Cardiac muscle cell (in vitro differentiated cells and primary cell): Measurements from ENCODE around the gene WFS1. TPM values are rescaled to one million over a fixed set of nuclear protein-coding genes. Genes with fewer than 3 reads are reported as not detected.

ENCODE experiments used
- DNase-seq, 2 donors: peaks; one replicate each; pipeline versions ENCODE4 v3.0.0 to v3.0.0-alpha.2; 2010 to 2017; ENCODE audit warnings: low read depth in 1 of 2, low spot score in 1 of 2
- H3K27ac ChIP-seq: fragments of 200-600 bp; sonication (generic); 2 replicates; pipeline ENCODE4 v1.5.1; 2016
- H3K27me3 ChIP-seq: fragments of 200-600 bp; sonication (generic); 2 replicates; pipeline ENCODE4 v1.6.0; 2016; ENCODE audit warnings: control low read depth
- H3K36me3 ChIP-seq: fragments of 200-600 bp; sonication (generic); 2 replicates; pipeline ENCODE4 v1.5.1; 2016; ENCODE audit warnings: control low read depth
- H3K4me1 ChIP-seq: fragments of 200-600 bp; sonication (generic); 2 replicates; pipeline ENCODE4 v1.8.1; 2017; ENCODE audit warnings: low read depth, mild to moderate bottlenecking, mixed run types
- H3K4me3 ChIP-seq: fragments of 200-600 bp; sonication (generic); 2 replicates; pipeline ENCODE4 v1.5.1; 2016; ENCODE audit warnings: mild to moderate bottlenecking
- H3K9me3 ChIP-seq: fragments of 200-600 bp; sonication (generic); 2 replicates; pipeline ENCODE4 v1.5.1; 2017; ENCODE audit warnings: low read depth, mild to moderate bottlenecking, control low read depth
- polyA plus RNA-seq: library from polyadenylated mRNA; unstranded; fragments of >200 nt; fragmentation: Nextera tagmentation; extraction: Ambion mirVana; gene quantifications from 2 replicates; pipeline ENCODE4 v1.2.1, GENCODE V29; 2016
- total RNA-seq: library from RNA; depleted of rRNA; stranded (reverse); fragments of >200 nt; gene quantifications from 2 replicates; pipeline ENCODE4 v1.2.3, GENCODE V29; 2016
- TF ChIP-seq, protein P1 (sequence below): IDR thresholded peaks from 2 replicates; pipeline ENCODE4 v1.5.1; 2012; ENCODE audit warnings: low read depth, mild to moderate bottlenecking, low read length

The WFS1 gene
- total and polyA plus RNA-seq, 2 experiments from 2014 or later = 29.0 to 30.4 TPM

DNA sequence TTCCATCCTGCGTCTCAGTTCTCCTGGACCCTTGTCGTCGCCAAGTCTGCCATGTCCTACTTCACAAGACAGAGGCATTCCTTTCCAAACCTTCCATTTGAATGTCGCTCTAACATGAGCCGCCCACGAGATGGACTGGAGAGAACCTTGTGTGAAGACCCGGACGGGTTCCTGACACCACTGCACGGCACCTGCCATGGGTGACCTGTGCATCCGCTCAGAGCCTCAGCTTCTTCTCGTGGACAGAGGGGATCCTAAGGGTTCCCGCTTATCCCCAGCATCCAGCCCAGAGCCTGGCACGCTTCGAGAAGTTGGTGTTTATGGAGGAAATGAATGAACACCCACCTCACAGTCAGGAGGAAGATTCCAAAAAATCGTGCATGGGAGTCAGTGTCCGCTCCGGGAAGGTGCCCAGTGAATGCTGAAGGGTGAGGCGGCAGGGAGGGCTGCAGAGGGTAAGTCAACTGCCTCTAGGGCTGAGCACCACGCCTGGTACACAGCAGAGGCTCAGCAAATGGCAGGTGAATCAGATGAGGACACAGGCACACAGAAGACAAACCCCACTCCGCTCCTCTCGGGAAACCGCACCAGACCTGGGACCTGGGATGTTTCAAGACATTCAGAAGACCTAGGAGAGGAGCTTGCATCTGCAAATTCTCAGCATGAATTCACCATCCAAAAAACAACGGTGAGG, 52.6 kb downstream of the WFS1 start:
- no peaks in the 10 kb centered on the region for H3K9me3 ChIP-seq
- no peak overlapping the region for H3K27ac ChIP-seq
- TF ChIP-seq, protein P1, sequence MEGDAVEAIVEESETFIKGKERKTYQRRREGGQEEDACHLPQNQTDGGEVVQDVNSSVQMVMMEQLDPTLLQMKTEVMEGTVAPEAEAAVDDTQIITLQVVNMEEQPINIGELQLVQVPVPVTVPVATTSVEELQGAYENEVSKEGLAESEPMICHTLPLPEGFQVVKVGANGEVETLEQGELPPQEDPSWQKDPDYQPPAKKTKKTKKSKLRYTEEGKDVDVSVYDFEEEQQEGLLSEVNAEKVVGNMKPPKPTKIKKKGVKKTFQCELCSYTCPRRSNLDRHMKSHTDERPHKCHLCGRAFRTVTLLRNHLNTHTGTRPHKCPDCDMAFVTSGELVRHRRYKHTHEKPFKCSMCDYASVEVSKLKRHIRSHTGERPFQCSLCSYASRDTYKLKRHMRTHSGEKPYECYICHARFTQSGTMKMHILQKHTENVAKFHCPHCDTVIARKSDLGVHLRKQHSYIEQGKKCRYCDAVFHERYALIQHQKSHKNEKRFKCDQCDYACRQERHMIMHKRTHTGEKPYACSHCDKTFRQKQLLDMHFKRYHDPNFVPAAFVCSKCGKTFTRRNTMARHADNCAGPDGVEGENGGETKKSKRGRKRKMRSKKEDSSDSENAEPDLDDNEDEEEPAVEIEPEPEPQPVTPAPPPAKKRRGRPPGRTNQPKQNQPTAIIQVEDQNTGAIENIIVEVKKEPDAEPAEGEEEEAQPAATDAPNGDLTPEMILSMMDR = no peak

DNA sequence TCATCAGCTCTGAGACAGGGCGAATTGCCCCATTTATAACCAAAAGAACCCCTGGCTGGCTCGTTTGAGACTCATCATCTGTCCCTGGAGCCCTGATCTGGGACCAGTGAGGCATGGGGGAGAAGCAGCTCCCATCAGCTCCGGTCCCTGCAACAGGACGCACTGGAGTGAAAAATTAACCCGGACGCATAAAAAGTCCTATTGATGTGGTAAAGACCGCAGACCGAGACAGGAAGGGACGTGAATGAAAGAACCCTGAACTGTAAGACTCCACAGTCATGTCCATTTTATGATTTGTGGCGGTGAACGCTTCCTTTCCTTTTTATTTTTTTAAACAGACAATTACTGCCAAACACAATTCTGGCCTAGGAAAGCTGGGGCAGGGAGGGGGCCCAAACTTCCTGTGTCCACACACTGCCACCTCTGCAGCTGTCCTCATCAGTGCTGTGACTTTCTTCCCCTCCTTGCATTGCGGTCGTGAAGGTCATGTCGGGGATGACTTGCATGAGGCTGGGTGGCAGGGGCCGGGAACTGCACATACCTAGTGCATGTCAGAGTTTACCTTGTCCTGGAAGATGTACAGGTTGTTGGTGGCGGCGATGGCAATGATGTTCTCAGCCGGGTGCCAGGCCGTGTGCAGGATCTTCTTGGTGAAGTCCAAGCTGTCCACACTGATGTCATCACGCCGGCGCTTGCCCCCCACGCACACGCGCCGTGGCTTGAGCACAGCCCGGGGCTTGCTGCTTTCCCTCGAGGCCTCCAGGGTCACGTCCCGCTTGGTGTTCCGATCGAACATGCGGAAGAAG, 53.3 kb downstream of the WFS1 start:
- TF ChIP-seq, protein P1 = no peak
- no peak for DNase-seq
- Histone ChIP-seq H3K4me3 (no peak overlapping the region), H3K4me1 (no peaks in the 10 kb centered on the region), H3K36me3 (no peaks in the 10 kb centered on the region), H3K27ac (no peak overlapping the region), H3K27me3 (no peaks in the 10 kb centered on the region), H3K9me3 (no peaks in the 10 kb centered on the region)

More for the DNA sequence above, 52.6 kb downstream of the WFS1 start:
- H3K4me1 ChIP-seq = no peaks in the 10 kb centered on the region
- no peaks in the 10 kb centered on the region for H3K36me3 ChIP-seq
- H3K27me3 ChIP-seq = no peaks in the 10 kb centered on the region
- no peak overlapping the region for H3K4me3 ChIP-seq
- DNase-seq = no peak

DNA sequence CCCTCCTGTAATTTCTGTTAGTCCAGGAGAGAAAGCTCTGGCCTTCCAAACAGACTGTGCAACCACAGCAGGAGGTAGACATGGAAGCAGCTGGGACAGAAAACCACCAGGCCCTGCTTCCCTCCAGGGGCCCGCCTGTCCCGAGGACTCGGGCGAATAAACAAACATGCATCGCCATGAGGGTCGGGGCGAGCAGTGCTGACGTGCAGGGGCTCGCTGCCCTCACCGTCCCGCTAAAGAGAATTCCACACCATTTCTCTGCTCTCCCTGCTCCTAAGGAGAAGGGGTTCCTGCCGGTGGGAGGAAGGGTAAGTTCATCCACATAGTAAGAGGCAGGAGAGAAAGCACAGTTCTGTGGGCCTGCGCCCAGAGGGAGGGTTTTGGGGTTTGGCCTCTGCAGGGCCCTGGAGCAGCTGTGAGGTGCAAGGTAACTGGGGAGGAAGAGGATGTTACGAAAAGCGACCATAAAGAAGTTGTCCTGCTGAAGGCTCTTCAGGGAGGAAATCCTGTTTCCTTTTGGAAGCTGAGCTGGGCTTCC, 54.9 kb downstream of the WFS1 start:
- no peak for DNase-seq
- no peak overlapping the region for H3K4me3 ChIP-seq
- H3K36me3 ChIP-seq = no peaks in the 10 kb centered on the region
- peaks cover 2% of the 10 kb centered on the region for H3K27me3 ChIP-seq
- no peaks in the 10 kb centered on the region for H3K4me1 ChIP-seq
- H3K27ac ChIP-seq = no peak overlapping the region
- TF ChIP-seq, protein P1 = no peak
- H3K9me3 ChIP-seq = no peaks in the 10 kb centered on the region

DNA sequence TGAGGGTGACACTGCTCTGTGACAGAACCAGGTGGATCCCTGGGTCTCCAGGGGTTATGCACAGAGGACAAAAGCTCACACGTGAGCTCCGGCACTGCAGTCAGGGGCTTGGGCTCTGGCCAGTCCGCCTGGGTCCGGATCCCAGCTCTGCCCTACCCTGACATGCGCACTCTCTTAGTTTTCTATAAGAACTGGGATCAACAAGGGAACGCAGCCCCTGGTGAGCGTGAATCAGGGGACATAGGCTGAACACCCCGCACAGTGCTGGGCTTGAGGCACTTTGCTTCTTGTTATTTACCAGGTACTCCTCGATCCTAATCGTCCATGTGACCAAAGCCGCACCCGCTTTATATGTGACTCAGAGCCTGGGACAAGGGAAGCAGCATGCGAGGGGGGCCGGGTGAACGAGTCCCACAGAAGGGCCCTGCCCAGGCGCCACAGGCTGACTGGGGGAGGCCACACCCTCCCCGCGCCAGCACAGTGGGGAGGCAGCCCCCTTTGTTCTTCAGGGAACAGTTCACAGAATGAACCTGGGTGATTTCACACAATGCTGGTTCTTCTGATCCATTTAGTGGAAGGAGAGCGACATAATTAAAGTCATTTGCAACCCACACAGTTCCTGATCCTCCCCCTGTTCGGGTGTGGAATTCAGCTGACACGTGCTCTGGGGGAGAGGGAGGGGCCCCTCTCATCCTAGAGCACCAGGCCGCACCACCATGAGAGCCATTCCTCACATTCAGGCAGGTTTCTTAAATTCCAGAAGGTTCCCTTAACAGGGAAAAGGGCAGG, 55.5 kb downstream of the WFS1 start:
- H3K4me1 ChIP-seq = no peaks in the 10 kb centered on the region
- H3K36me3 ChIP-seq = no peaks in the 10 kb centered on the region
- TF ChIP-seq, protein P1 = no peak
- H3K9me3 ChIP-seq = no peaks in the 10 kb centered on the region
- no peak for DNase-seq
- no peak overlapping the region for H3K27ac ChIP-seq
- peaks cover 2% of the 10 kb centered on the region for H3K27me3 ChIP-seq
- H3K4me3 ChIP-seq = no peak overlapping the region

DNA sequence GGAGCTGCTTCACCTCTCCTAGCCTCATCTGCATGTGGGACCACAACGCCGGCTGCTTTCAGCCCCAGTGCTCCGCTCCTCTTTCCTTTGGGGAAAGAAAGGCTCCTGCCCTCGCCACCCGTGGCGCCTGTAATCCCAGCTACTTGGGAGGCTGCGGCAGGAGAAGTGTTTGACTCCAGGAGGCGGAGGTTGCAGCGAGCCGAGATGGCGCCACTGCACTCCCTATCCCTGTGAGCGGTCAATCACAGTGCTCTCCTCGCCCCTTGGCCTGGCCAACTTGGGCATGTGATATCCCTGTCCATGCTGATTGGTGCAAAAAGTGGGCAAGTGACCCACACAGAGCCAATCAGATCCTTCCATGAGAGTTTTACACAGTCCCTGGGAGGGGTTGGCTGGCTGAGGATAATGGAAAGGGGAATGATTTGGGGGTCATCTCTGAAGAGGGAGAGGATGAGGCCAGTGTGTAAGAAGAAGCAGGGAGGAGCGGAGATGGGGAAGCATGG, 56.2 kb downstream of the WFS1 start:
- H3K27me3 ChIP-seq = peaks cover 2% of the 10 kb centered on the region
- no peak overlapping the region for H3K27ac ChIP-seq
- H3K9me3 ChIP-seq = no peaks in the 10 kb centered on the region
- H3K4me1 ChIP-seq = no peaks in the 10 kb centered on the region
- no peak for DNase-seq
- H3K36me3 ChIP-seq = no peaks in the 10 kb centered on the region
- no peak overlapping the region for H3K4me3 ChIP-seq
- TF ChIP-seq, protein P1 = no peak
